DOHH2 (cell line): ENCODE data around the gene SLC27A1.

Experiments used
- H3F3A ChIP-seq: fragments of 200-600 bp; sonication (generic), shearing (Covaris generic); 2 replicates; pipeline ENCODE4 v1.6.0; 2016; ENCODE audit warnings: antibody characterized with exemption, mild to moderate bottlenecking; ENCODE audit not compliant: control insufficient read depth, insufficient read depth
- H3K27ac ChIP-seq: fragments of 200-600 bp; sonication (generic); 2 replicates; pipeline ENCODE4 v1.5.1; 2014; ENCODE audit warnings: low read depth, mild to moderate bottlenecking, low read length, moderate library complexity
- H3K27me3 ChIP-seq: fragments of 200-600 bp; sonication (generic); 2 replicates; pipeline ENCODE4 v1.6.1; 2014; ENCODE audit warnings: mild to moderate bottlenecking, low read length, mixed read lengths; ENCODE audit not compliant: control insufficient read depth
- H3K36me3 ChIP-seq: fragments of 200-600 bp; sonication (generic); 2 replicates; pipeline ENCODE4 v1.6.1; 2014; ENCODE audit warnings: mild to moderate bottlenecking, low read length, moderate library complexity, mixed read lengths; ENCODE audit not compliant: control insufficient read depth
- H3K4me1 ChIP-seq: fragments of 200-600 bp; sonication (generic); 2 replicates; pipeline ENCODE4 v1.6.1; 2014; ENCODE audit warnings: mild to moderate bottlenecking, low read length, mixed read lengths; ENCODE audit not compliant: control insufficient read depth
- H3K4me2 ChIP-seq: fragments of 200-600 bp; sonication (generic); 2 replicates; pipeline ENCODE4 v1.6.0; 2014; ENCODE audit warnings: mild to moderate bottlenecking, low read length, moderate library complexity
- H3K4me3 ChIP-seq: fragments of 200-600 bp; sonication (generic); 2 replicates; pipeline ENCODE4 v1.5.1; 2014; ENCODE audit warnings: mild to moderate bottlenecking, low read length, mixed read lengths
- H3K79me2 ChIP-seq: fragments of 200-600 bp; sonication (generic); 2 replicates; pipeline ENCODE4 v1.6.1; 2014; ENCODE audit warnings: mild to moderate bottlenecking, low read length, mixed read lengths; ENCODE audit not compliant: control insufficient read depth
- H3K9me2 ChIP-seq: fragments of 200-600 bp; sonication (generic); replicated peaks from 2 replicates; pipeline ENCODE4 v1.6.1; 2014; ENCODE audit warnings: mild to moderate bottlenecking, low read length, mixed read lengths; ENCODE audit not compliant: control insufficient read depth
- H3K9me3 ChIP-seq: fragments of 200-600 bp; sonication (generic); 2 replicates; pipeline ENCODE4 v1.6.1; 2014; ENCODE audit warnings: antibody characterized with exemption, low read length, mixed read lengths; ENCODE audit not compliant: control insufficient read depth, insufficient read depth
- H4K20me1 ChIP-seq: fragments of 200-600 bp; sonication (generic); 2 replicates; pipeline ENCODE4 v1.6.0; 2014; ENCODE audit warnings: low read depth, mild to moderate bottlenecking, antibody characterized with exemption, low read length, moderate library complexity; ENCODE audit not compliant: control insufficient read depth, insufficient read depth
- CTCF ChIP-seq: fragments of 200-600 bp; sonication (generic); IDR thresholded peaks from one replicate; pipeline ENCODE4 v1.5.1; 2014; ENCODE audit warnings: antibody characterized with exemption, mild to moderate bottlenecking, low read depth, low read length; ENCODE audit not compliant: poor library complexity, severe bottlenecking
- EZH2phosphoT487 ChIP-seq: fragments of 200-600 bp; sonication (generic); IDR thresholded peaks from 2 replicates; pipeline ENCODE4 v1.6.1; 2017; ENCODE audit warnings: borderline replicate concordance, mild to moderate bottlenecking, antibody characterized with exemption, low read length, moderate library complexity, mixed read lengths

SLC27A1 gene

GRCh38 chr19:17435218-17435617 lies 35.1 kb upstream of the SLC27A1 start:
- Histone ChIP-seq H3K4me1 (no peaks in the 10 kb centered on the region), H4K20me1 (no peaks in the 10 kb centered on the region), H3K36me3 (no peaks in the 10 kb centered on the region), H3K4me2 (no peak overlapping the region), H3K4me3 (no peak overlapping the region), H3K9me3 (no peaks in the 10 kb centered on the region), H3K27me3 (no peaks in the 10 kb centered on the region), H3F3A (no peaks in the 10 kb centered on the region), H3K9me2 (no peaks in the 10 kb centered on the region), H3K27ac (no peak overlapping the region), H3K79me2 (no peaks in the 10 kb centered on the region)
- TF ChIP-seq CTCF, result no peak
- no peak for TF ChIP-seq EZH2phosphoT487

DNA sequence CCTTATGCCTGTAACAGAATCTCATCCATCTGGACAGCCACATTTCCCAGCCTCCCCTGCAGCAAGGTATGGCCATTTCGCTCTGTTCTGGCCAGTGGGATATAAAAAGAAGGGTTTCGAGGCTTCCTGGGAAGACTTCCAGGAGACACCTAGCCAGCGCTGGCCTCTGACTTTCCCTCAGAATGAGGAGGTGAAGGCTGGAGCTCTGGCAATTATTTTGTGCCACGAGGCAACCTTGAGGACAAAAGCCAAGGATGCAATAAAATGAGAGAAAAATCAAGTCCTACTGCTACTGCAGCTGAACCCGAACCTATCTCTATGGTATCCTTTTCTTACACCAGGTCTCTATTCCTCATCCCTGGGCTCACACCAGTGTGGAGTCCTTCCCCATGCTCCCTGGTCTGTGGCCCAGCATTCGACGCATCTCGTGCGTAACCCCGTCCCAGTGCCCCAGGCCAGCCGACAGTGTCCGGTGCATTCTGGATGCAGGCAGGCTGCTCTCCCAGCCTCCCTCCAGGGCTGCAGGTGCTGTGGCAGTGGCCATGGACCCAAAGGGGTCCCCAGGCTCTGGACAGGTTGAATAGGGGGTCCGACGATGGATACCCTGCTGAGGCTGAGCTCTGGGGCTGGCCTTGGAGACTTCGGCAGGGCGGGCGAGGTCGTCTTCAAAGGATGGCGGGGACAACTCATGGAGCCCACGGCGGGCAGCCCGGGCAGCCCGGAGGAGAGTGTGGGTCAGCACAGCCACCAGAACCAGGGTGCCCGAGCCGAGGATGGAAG lies 34.0 kb upstream of the SLC27A1 start:
- Histone ChIP-seq H3K4me2 (no peak overlapping the region), H4K20me1 (no peaks in the 10 kb centered on the region), H3K27me3 (no peaks in the 10 kb centered on the region), H3K79me2 (no peaks in the 10 kb centered on the region), H3K36me3 (no peaks in the 10 kb centered on the region), H3K27ac (no peak overlapping the region), H3K4me3 (no peak overlapping the region), H3K9me3 (peaks cover 1% of the 10 kb centered on the region; the same call in 1 of the 2 replicates), H3F3A (no peaks in the 10 kb centered on the region), H3K4me1 (no peaks in the 10 kb centered on the region), H3K9me2 (no peaks in the 10 kb centered on the region)
- TF ChIP-seq EZH2phosphoT487 (no peak), CTCF (no peak)

DNA sequence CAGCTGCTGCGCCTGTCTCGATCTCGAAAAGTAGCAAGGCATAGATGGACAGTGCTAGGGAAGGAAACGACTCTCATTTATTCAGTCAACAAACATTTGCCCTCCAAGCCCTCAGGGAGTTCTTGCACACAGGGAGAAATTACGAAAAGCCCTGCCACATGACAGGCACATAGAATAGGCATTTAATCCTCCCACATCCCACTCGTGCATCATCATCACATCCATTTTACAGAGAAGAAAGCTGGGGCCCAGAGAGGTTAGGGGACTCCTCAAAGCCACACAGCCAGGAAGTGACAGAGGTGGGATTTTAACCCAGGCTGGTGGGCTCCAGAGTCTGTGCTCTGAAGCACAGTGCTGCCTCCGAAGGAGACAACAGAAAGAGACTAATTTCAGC lies 33.5 kb upstream of the SLC27A1 start:
- Histone ChIP-seq H3K36me3 (no peaks in the 10 kb centered on the region), H3K27me3 (no peaks in the 10 kb centered on the region), H3K4me3 (no peak overlapping the region), H3K4me1 (no peaks in the 10 kb centered on the region), H3K4me2 (no peak overlapping the region), H3K9me3 (peaks cover 5% of the 10 kb centered on the region; the same call in 1 of the 2 replicates), H3K9me2 (no peaks in the 10 kb centered on the region), H3K27ac (no peak overlapping the region), H3F3A (no peaks in the 10 kb centered on the region), H3K79me2 (no peaks in the 10 kb centered on the region), H4K20me1 (no peaks in the 10 kb centered on the region)
- no peak for TF ChIP-seq EZH2phosphoT487
- no peak for TF ChIP-seq CTCF
